SW 1271 (cell line): Measurements from ENCODE around the gene CAPN14.
A peak's percentile ranks its signal among the peaks of the same experiment; 100 is the strongest.

ENCODE experiments used
- DNase-seq, 2 experiments: peaks; one replicate each; lab custom pipeline; 2025; lab: John Stamatoyannopoulos, UW

Gene CAPN14

GRCh38 chr2:31141443-31142085 lies 75.8 kb downstream of the CAPN14 start:
- DNase-seq, result no peak

- no peak for DNase-seq
Observed at GRCh38 chr2:31140151-31140550, 77.2 kb downstream of the CAPN14 start.

- no peak for DNase-seq
Observed at GRCh38 chr2:31139671-31140070, 77.6 kb downstream of the CAPN14 start.

GRCh38 chr2:31138037-31138962 lies 79.0 kb downstream of the CAPN14 start, which contains the start of gene GALNT14:
GALNT14 (minus strand) TSS chr2:31138440; CDS start chr2:31138086, 354 bp downstream.
- peak; percentile 59 to 74 for DNase-seq

GRCh38 chr2:31137211-31138036 lies 79.9 kb downstream of the CAPN14 start:
- peak; percentile 37 to 38 for DNase-seq

GRCh38 chr2:31136732-31137131 lies 80.6 kb downstream of the CAPN14 start:
- DNase-seq, result peak in 1 of 2 experiments; percentile 38

- no peak for DNase-seq
Observed at GRCh38 chr2:31136000-31136399, 81.3 kb downstream of the CAPN14 start.

- no peak for DNase-seq
Observed at GRCh38 chr2:31134480-31134879, 82.8 kb downstream of the CAPN14 start.

GRCh38 chr2:31132786-31133185 lies 84.5 kb downstream of the CAPN14 start:
- DNase-seq, result no peak

- no peak for DNase-seq
Observed at GRCh38 chr2:31131871-31132270, 85.4 kb downstream of the CAPN14 start.

GRCh38 chr2:31129375-31130171 lies 87.7 kb downstream of the CAPN14 start:
- no peak for DNase-seq

GRCh38 chr2:31127931-31128330 lies 89.4 kb downstream of the CAPN14 start:
- DNase-seq, result no peak

GRCh38 chr2:31125918-31126695 lies 91.2 kb downstream of the CAPN14 start:
- no peak for DNase-seq

GRCh38 chr2:31124904-31125303 lies 92.4 kb downstream of the CAPN14 start:
- DNase-seq, result no peak
